Type B pancreatic cell (in vitro differentiated cells): ENCODE results near the gene BCL2L1. TPM values are rescaled to one million over a fixed set of nuclear protein-coding genes. Genes with fewer than 3 reads are reported as not detected.

ENCODE experiments used
- DNase-seq: peaks from one replicate; pipeline ENCODE4 v3.0.0; 2021; ENCODE audit warnings: mixed read lengths; ENCODE audit not compliant: unreplicated experiment; ENCODE audit errors: extremely low spot score
- H3K27ac Mint-ChIP-seq: 2 replicates; pipeline ENCODE4 v1.8.0; 2021; ENCODE audit warnings: mild to moderate bottlenecking, mixed read lengths
- H3K27me3 Mint-ChIP-seq: 2 replicates; pipeline ENCODE4 v1.8.0; 2021; ENCODE audit warnings: mixed read lengths
- H3K36me3 Mint-ChIP-seq: 2 replicates; pipeline ENCODE4 v1.8.0; 2021; ENCODE audit warnings: mixed read lengths
- H3K4me1 Mint-ChIP-seq: one replicate; pipeline ENCODE4 v1.8.0; 2021; ENCODE audit warnings: mixed read lengths; ENCODE audit not compliant: unreplicated experiment
- H3K4me3 Mint-ChIP-seq: 2 replicates; pipeline ENCODE4 v1.8.0; 2021; ENCODE audit warnings: mild to moderate bottlenecking, mixed read lengths
- H3K9me3 Mint-ChIP-seq: 2 replicates; pipeline ENCODE4 v1.8.0; 2021; ENCODE audit warnings: mixed read lengths
- total RNA-seq: library from RNA; stranded (reverse); gene quantifications from 2 replicates; pipeline ENCODE4 v1.2.1, GENCODE V29; 2021; ENCODE audit warnings: low replicate concordance
- TF ChIP-seq, protein P1 (sequence below): fragments of 200-600 bp; sonication (generic); conservative IDR thresholded peaks from 2 replicates; pipeline ENCODE4 v1.5.0; 2021; ENCODE audit warnings: antibody characterized with exemption, mild to moderate bottlenecking

The BCL2L1 gene
- total RNA-seq, 1 donor from 2014 or later: 142 TPM

DNA sequence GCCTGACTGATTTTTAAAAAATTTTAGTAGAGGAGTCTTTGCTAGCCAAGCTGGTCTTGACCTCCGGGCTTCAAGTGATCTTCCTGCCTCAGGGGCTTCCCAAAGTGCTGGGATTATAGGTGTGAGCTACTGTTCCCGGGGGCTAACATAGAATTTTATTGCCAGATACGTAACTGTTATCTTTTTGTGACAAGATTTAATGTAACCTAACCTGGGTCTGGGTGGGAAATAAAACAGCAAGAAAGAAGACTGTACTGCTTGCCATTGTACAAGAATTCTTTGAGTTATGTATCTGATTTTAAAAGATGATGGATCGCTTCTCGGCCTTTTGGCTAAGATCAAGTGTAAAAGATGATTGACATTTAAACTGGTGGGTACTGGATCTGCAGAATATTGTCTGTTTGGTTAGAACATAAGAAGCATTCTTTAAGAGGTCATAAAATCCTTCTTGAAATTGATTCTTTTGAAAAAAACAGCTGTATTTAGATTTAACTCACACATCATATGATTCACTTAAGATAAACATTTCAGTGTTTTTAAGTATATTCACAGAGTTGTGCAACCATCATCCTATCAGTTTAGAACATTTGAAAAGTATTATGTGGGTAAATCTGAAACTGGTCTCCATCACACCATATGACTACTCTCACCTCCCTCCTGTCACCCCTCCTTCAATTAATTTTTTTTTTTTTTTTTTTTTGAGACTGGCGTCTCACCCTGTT is 38.0 kb upstream of the BCL2L1 start:
- DNase-seq: no peak
- H3K36me3 Mint-ChIP-seq: peaks cover 40% of the 10 kb centered on the region
- no peaks in the 10 kb centered on the region for H3K9me3 Mint-ChIP-seq
- TF ChIP-seq, protein P1, sequence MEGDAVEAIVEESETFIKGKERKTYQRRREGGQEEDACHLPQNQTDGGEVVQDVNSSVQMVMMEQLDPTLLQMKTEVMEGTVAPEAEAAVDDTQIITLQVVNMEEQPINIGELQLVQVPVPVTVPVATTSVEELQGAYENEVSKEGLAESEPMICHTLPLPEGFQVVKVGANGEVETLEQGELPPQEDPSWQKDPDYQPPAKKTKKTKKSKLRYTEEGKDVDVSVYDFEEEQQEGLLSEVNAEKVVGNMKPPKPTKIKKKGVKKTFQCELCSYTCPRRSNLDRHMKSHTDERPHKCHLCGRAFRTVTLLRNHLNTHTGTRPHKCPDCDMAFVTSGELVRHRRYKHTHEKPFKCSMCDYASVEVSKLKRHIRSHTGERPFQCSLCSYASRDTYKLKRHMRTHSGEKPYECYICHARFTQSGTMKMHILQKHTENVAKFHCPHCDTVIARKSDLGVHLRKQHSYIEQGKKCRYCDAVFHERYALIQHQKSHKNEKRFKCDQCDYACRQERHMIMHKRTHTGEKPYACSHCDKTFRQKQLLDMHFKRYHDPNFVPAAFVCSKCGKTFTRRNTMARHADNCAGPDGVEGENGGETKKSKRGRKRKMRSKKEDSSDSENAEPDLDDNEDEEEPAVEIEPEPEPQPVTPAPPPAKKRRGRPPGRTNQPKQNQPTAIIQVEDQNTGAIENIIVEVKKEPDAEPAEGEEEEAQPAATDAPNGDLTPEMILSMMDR: no peak
- no peaks in the 10 kb centered on the region for H3K4me1 Mint-ChIP-seq
- H3K27ac Mint-ChIP-seq: no peak overlapping the region
- no peak overlapping the region for H3K4me3 Mint-ChIP-seq
- no peaks in the 10 kb centered on the region for H3K27me3 Mint-ChIP-seq

DNA sequence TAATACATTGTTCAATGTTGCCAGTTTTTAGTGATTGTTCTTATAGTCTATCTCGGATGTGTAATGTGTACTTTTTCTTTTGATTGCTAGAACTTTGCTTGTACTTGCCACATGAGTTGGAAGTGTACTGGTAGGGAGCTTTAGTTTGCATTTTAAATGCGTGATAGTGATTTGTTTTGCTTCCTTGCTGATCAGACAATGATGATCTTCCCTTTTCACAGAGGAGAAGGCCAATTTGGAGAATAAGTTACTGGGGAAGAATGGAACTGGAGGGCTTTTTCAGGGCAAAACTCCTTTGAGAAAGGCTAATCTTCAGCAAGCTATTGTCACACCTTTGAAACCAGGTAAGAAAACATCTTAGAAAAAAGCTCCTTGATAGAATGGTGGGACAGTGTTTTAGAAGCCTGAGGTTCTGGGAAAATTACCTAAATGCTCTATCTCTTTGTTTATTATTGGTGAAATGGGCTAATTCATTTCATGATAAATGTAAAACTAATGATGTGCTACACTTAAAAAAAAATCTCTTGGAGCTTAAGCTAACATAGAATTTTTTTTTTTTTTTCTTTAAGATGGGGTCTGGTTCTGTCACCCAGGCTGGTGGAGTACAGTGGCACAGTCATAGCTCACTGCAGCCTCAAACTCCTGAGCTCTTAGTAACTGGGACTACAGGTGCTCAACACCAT is 37.3 kb upstream of the BCL2L1 start:
- peaks cover 35% of the 10 kb centered on the region for H3K36me3 Mint-ChIP-seq
- DNase-seq: no peak
- H3K27me3 Mint-ChIP-seq: no peaks in the 10 kb centered on the region
- no peaks in the 10 kb centered on the region for H3K4me1 Mint-ChIP-seq
- no peak overlapping the region for H3K27ac Mint-ChIP-seq
- H3K9me3 Mint-ChIP-seq: no peaks in the 10 kb centered on the region
- no peak overlapping the region for H3K4me3 Mint-ChIP-seq
- TF ChIP-seq, protein P1: no peak

DNA sequence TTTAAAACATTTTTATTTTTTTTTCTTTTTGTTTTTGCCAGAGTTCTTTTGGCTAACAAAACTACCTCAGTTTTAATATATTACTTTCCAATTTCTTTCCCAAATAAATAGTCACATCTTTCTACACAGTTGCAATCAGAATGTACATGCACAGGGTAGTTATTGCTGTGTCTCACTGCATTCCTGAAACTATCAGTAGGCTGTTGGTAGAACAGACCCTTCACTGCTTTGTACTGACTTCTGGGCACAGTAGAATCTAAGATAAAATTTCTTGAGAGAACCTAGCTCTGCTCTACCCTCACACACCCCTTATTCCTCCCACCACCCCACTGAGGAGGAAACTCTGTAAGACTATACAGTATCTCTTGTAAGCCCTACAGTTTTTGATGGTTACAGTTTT is 36.3 kb upstream of the BCL2L1 start:
- no peak for DNase-seq
- peaks cover 35% of the 10 kb centered on the region for H3K36me3 Mint-ChIP-seq
- H3K4me3 Mint-ChIP-seq: no peak overlapping the region
- H3K4me1 Mint-ChIP-seq: no peaks in the 10 kb centered on the region
- no peaks in the 10 kb centered on the region for H3K27me3 Mint-ChIP-seq
- H3K9me3 Mint-ChIP-seq: no peaks in the 10 kb centered on the region
- no peak overlapping the region for H3K27ac Mint-ChIP-seq
- TF ChIP-seq, protein P1: no peak

DNA sequence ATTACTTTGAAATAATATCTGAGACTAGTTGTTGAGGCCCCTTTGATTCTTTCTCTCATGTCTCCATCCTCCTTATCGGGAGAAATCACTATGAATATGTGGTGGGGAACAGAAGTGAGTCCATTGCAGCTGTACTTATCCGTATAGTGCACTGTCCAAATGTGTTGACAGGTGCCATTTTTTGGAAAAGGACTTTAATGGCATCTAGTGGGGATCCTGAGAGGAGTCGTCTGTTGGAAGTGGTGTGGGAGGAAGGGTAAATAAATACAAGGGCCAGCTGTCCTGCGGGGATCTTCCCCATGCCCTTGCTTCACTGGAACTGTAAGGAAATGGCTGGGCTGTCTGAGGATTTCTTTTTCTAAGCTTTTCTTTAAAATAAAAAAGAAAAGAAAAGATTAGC is 35.9 kb upstream of the BCL2L1 start:
- TF ChIP-seq, protein P1: no peak
- no peak overlapping the region for H3K4me3 Mint-ChIP-seq
- H3K9me3 Mint-ChIP-seq: no peaks in the 10 kb centered on the region
- H3K27me3 Mint-ChIP-seq: no peaks in the 10 kb centered on the region
- H3K36me3 Mint-ChIP-seq: peaks cover 35% of the 10 kb centered on the region
- no peak for DNase-seq
- no peaks in the 10 kb centered on the region for H3K4me1 Mint-ChIP-seq
- H3K27ac Mint-ChIP-seq: no peak overlapping the region

DNA sequence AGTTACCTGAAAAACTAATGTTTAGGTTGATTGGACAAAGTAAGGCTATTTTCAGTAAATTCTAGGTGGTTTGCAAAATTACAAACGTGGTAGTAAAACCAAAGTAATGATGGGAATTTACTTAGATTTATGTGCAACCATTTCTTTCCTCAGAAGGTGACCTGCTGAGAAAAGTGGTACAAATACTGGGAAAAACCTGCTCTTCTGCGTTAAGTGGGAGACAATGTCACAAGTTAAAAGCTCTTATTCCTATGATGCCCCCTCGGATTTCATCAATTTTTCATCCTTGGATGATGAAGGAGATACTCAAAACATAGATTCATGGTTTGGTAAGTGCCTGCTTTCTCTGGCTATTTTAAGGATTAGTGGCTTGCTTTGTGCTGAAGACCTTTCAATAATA is 34.6 kb upstream of the BCL2L1 start:
- Mint-ChIP-seq H3K27ac (no peak overlapping the region), H3K27me3 (no peaks in the 10 kb centered on the region), H3K9me3 (no peaks in the 10 kb centered on the region), H3K4me3 (no peak overlapping the region), H3K4me1 (no peaks in the 10 kb centered on the region), H3K36me3 (peaks cover 38% of the 10 kb centered on the region)
- no peak for DNase-seq
- TF ChIP-seq, protein P1: no peak
